GM21360 (cell line): ENCODE data around the gene TMEM203.
"Not testable (repeated sequence)": the region's sequence is repeated elsewhere in the genome, so short reads cannot be mapped to it uniquely, and the experiment has no call there.

ENCODE experiments used
- ATAC-seq: cut with Tn5 transposase; IDR thresholded peaks from one replicate; pipeline ENCODE4 v1.9.1; 2021; ENCODE audit warnings: mild to moderate bottlenecking, moderate library complexity; ENCODE audit not compliant: unreplicated experiment

Gene TMEM203, protein sequence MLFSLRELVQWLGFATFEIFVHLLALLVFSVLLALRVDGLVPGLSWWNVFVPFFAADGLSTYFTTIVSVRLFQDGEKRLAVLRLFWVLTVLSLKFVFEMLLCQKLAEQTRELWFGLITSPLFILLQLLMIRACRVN

DNA sequence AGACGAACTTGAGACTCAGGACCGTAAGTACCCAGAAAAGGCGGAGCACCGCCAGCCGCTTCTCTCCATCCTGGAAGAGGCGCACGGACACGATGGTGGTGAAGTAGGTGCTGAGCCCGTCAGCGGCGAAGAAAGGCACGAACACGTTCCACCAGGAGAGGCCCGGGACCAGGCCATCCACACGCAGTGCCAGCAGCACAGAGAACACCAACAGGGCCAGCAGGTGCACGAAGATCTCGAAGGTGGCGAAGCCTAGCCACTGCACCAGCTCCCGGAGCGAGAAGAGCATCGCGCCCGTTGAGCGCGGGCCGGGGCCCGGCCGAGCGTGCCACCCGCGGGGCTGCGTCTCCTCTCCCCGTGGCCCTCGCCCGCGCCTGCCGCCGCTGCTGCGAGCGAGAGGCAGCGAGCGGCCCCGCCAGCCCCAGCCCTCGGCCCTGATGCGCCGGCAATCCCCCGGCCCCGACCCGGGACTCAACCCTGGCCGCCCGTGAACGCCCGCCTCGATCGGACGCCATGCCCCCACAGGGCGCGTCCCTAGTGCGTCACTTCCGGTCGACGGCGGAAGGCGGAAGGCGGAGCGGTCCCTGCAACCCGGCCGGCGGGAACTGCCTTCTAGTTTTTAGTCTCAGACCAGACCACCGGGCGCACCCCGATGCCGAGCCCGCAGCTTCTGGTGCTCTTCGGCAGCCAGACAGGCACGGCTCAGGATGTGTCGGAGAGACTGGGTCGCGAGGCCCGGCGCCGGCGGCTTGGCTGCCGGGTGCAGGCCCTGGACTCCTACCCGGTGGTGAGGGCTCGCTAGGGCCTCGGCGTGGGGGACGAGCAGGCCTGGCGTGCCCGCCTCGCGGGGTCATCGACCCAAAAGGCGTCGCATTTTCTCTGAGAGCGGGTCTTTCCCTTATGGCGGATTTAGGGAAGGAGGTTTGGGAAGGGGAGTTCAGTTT is at the start of gene TMEM203, which contains the start of gene NDOR1:
Gene TMEM203, minus strand, starts transcription at position 523 of the 944 bp plus-strand sequence. Its CDS starts 234 bp downstream, at position 289.
Gene NDOR1, plus strand, starts transcription at position 575 of the 944 bp plus-strand sequence. Its CDS starts 78 bp downstream, at position 653.
- ATAC-seq, result peak; percentile 43

GRCh38 chr9:137254624-137255447 is 49.4 kb upstream of the TMEM203 start, which contains the start of gene NELFB:
Gene NELFB (plus strand): TSS chr9:137255327.
- ATAC-seq, result peak; percentile 65

GRCh38 chr9:137253717-137254623 is 48.5 kb upstream of the TMEM203 start:
- no peak for ATAC-seq

GRCh38 chr9:137252555-137253506 is 47.4 kb upstream of the TMEM203 start:
- ATAC-seq, result no peak

DNA sequence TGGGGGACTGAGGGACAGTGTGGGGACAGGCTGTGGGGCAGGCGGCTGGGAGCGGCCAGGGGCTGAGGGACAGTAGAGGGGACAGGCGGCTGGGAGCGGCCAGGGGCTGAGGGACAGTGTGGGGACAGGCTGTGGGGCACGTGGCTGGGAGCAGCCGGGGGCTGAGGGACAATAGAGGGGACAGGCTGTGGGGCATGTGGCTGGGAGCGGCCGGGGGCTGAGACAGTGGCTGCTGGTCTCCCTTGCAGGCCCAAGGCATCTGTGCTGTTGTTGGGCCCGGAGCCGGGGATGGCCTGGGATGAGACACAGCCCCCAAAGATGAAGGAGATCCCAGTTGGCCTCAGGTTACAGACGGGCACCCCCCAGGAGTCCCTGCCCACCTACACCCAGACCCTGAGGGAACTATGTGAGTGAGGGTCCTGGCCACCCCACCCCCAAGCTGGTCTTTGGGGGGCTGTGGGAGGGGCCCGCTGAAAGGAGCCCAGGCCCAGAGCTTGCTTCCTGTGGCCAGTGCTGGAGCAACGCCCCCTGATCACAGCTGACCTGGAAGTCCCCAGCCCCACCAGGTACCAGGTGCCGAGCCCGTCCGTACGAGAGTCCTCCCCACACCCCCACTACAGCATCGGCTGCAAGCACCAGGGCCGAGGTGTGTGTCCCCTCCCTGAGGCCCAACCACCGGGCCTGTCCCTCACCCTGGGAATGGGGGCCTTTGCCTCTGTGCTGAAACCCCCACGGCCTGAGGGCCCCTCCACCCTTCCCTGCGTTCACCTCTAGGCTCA is 46.2 kb upstream of the TMEM203 start:
- ATAC-seq, result no peak

DNA sequence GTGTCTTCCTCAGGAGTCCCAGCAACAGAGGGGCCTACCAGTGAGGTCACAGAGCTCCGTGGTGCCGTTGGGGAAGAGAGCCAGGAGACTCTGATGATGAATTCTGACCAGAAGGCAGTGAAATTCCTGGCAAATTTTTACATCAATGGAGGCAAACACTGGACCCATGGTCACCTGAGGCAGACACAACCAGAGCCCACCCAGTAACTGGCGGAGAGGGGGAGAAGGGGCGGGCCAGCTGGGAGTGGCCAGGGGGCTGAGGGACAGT is 45.7 kb upstream of the TMEM203 start, which contains the start of gene STPG3:
Gene STPG3, plus strand, starts transcription at position 93 of the 268 bp plus-strand sequence. Its CDS starts 1 bp downstream, at position 94.
- ATAC-seq, result no peak

- no peak for ATAC-seq
Measured at GRCh38 chr9:137250329-137251193, 45.1 kb upstream of the TMEM203 start.

DNA sequence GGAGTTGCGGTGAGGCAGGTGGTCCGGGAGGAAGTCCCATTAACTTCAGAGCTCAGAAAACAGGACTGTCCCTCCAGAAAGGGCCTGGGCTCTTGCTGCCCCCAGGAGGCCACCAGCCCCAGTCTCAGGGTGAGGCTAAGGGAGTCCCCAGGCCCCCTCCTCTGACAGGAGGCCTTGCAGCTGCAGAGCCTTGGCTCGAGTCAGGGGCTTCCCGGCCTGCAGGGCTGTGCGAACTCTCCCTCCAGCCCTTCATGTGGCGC is 42.4 kb upstream of the TMEM203 start:
- ATAC-seq, result no peak

DNA sequence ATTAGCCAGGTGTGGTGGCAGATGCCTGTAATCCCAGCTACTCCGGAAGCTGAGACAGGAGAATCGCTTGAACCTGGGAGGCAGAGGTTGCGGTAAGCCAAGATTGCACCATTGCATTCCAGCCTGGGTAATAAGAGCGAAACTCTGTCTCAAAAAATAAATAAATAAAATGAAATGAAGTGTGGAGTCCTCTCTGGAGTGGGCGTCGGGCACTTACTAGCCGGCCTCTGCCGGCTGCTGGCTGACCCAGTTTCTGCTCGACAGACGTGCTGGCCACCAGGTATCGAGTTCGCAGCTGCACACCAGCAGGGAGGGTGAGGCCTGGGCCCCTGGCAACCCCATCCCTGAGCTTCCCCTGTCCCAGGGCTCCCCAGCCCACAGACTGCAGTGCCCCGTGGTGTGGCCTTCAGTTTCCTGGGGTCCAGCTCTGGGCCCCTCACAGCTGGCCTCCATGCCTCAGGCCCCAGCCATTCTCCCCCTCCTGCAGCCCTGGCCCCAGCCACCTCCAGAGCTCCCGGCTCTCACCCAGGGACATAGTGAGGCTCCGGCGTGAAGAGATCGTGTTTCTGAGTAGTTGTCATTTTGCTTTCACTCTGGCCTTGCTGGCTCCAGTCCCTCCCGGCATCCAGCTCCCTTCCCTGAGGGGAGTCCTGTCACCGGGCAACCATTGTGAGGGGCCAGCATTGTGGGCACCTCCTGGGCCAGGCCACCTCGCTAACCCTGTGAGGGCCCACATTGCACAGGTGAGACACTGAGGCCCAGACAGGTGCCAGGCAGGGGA is 41.9 kb upstream of the TMEM203 start:
- no peak for ATAC-seq

- no peak for ATAC-seq
Measured at GRCh38 chr9:137245450-137246421, 40.3 kb upstream of the TMEM203 start.

DNA sequence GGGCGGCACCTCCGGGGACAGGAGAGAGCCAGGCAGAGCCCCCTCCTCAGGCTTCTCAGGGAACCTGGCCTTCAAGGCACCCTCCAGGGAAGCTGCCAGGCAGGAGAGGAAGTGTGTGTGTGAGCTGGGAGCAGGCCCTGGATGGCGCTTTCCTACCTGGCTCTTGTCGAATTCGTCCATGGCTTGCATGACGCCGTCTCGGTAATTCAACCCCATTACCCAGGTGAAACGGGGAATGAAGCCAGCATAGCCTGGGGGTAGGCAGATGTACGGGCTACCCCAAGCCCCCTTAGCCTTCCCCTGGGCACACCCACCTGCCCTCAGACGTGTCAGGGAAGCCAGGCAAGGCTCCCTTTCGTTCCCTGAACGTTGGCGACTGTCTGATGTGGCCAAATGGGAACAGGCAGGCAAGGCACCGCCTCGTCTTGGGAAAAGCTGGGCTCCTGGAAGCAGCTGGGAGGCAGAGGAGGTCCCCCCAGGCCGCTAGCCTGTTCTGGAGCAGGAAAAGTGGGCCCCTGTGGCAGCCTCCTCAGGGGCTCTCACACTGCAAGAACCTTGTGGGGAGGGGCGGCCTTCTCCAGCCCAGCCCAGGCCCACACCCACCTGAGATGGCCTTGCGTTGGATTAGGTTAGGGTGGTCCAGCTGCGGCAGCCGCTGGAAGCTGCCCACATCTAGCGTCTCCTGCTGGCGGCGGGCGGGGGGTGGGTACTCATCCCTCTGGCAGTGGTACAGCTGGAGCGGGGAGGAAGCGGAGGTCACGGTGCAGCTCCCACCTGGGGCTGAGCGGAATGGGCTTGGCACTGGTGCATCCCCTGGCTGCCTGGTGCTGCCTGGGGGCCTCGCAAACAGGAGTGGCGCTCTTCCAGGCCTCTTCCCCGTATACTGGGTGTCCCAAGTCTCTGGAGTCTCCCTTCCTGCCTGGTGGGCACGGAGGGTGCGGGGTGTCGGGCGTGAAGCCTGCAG is 39.3 kb upstream of the TMEM203 start:
- ATAC-seq, result no peak

GRCh38 chr9:137243626-137244485 is 38.4 kb upstream of the TMEM203 start:
- no peak for ATAC-seq

DNA sequence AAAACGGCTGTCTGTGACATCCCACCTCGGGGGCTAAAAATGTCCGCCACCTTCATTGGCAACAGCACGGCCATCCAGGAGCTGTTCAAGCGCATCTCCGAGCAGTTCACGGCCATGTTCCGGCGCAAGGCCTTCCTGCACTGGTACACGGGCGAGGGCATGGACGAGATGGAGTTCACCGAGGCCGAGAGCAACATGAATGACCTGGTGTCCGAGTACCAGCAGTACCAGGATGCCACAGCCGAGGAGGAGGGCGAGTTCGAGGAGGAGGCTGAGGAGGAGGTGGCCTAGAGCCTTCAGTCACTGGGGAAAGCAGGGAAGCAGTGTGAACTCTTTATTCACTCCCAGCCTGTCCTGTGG is 37.8 kb upstream of the TMEM203 start:
- not testable (repeated sequence) for ATAC-seq
